Duodenal mucosa (tissue), 2 donors: Measurements from ENCODE around the gene APCDD1.
"Not testable (repeated sequence)": the region's sequence is repeated elsewhere in the genome, so short reads cannot be mapped to it uniquely, and the experiment has no call there.

Experiments
- H3K27ac ChIP-seq: one replicate; pipeline ENCODE4 v1.7.0; 2013; ENCODE audit warnings: low read depth, low read length
- H3K27me3 ChIP-seq, 2 donors: one replicate each; pipeline ENCODE4 v1.7.0; 2013; ENCODE audit warnings: low read length in 2 of 2, control low read depth in 1 of 2; ENCODE audit not compliant: insufficient read depth in 2 of 2, control insufficient read depth in 1 of 2
- H3K36me3 ChIP-seq, 2 donors: one replicate each; pipeline ENCODE4 v1.7.0; 2013; ENCODE audit warnings: low read length in 2 of 2, control low read depth in 1 of 2; ENCODE audit not compliant: insufficient read depth in 2 of 2, control insufficient read depth in 1 of 2
- H3K4me1 ChIP-seq, 2 donors: one replicate each; pipeline ENCODE4 v1.7.0; 2013; ENCODE audit warnings: low read length in 2 of 2, control low read depth in 1 of 2; ENCODE audit not compliant: insufficient read depth in 2 of 2, control insufficient read depth in 1 of 2
- H3K4me3 ChIP-seq, 2 donors: one replicate each; pipeline ENCODE4 v1.7.0; 2013; ENCODE audit warnings: low read length in 2 of 2, low read depth in 1 of 2
- H3K9ac ChIP-seq, 2 donors: one replicate each; pipeline ENCODE4 v1.7.0; 2013; ENCODE audit warnings: low read length in 2 of 2, low read depth in 1 of 2
- H3K9me3 ChIP-seq, 2 donors: one replicate each; pipeline ENCODE4 v1.7.0; 2013; ENCODE audit warnings: low read length in 2 of 2, control low read depth in 1 of 2; ENCODE audit not compliant: control insufficient read depth in 1 of 2

The APCDD1 gene

GRCh38 chr18:10505892-10506291 lies 51.5 kb downstream of the APCDD1 start:
- H3K9me3 ChIP-seq, result peaks cover 2 to 11% of the 10 kb centered on the region in 2 donors
- not testable (repeated sequence) for H3K27me3 ChIP-seq, H3K36me3 ChIP-seq, H3K4me1 ChIP-seq, H3K4me3 ChIP-seq, H3K27ac ChIP-seq, H3K9ac ChIP-seq

GRCh38 chr18:10508591-10508990 lies 54.2 kb downstream of the APCDD1 start:
- Histone ChIP-seq H3K36me3 (no peaks in the 10 kb centered on the region), H3K27me3 (peaks cover 0 to 6% of the 10 kb centered on the region in 2 donors), H3K9me3 (peaks cover 2 to 11% of the 10 kb centered on the region in 2 donors), H3K9ac (no peak overlapping the region), H3K27ac (no peak overlapping the region), H3K4me1 (no peaks in the 10 kb centered on the region), H3K4me3 (no peak overlapping the region)

GRCh38 chr18:10511236-10511635 lies 56.8 kb downstream of the APCDD1 start:
- no peaks in the 10 kb centered on the region for H3K4me1 ChIP-seq
- H3K4me3 ChIP-seq, result no peak overlapping the region
- no peak overlapping the region for H3K27ac ChIP-seq
- H3K9me3 ChIP-seq, result peaks cover 2 to 5% of the 10 kb centered on the region in 2 donors
- H3K27me3 ChIP-seq, result peaks cover 0 to 6% of the 10 kb centered on the region in 2 donors
- H3K36me3 ChIP-seq, result no peaks in the 10 kb centered on the region
- H3K9ac ChIP-seq, result no peak overlapping the region

- no peaks in the 10 kb centered on the region for H3K36me3 ChIP-seq
- H3K9me3 ChIP-seq, result no peaks in the 10 kb centered on the region
- no peak overlapping the region for H3K9ac ChIP-seq
- no peak overlapping the region for H3K27ac ChIP-seq
- H3K27me3 ChIP-seq, result peaks cover 0 to 6% of the 10 kb centered on the region in 2 donors
- H3K4me1 ChIP-seq, result peaks cover 0 to 2% of the 10 kb centered on the region in 2 donors
- H3K4me3 ChIP-seq, result no peak overlapping the region
Observed at GRCh38 chr18:10514082-10514481, 59.6 kb downstream of the APCDD1 start.

GRCh38 chr18:10514601-10515000 lies 60.2 kb downstream of the APCDD1 start:
- no peak overlapping the region for H3K9ac ChIP-seq
- H3K27ac ChIP-seq, result no peak overlapping the region
- H3K4me1 ChIP-seq, result peaks cover 0 to 2% of the 10 kb centered on the region in 2 donors

GRCh38 chr18:10515456-10515855 lies 61.0 kb downstream of the APCDD1 start:
- Histone ChIP-seq H3K36me3 (no peaks in the 10 kb centered on the region), H3K9me3 (no peaks in the 10 kb centered on the region), H3K9ac (no peak overlapping the region), H3K27ac (no peak overlapping the region), H3K27me3 (peaks cover 0 to 6% of the 10 kb centered on the region in 2 donors), H3K4me1 (peaks cover 0 to 2% of the 10 kb centered on the region in 2 donors), H3K4me3 (no peak overlapping the region)

More at GRCh38 chr18:10514601-10515000, 60.2 kb downstream of the APCDD1 start:
- Histone ChIP-seq H3K27me3 (peaks cover 0 to 6% of the 10 kb centered on the region in 2 donors), H3K9me3 (no peaks in the 10 kb centered on the region), H3K4me3 (no peak overlapping the region), H3K36me3 (no peaks in the 10 kb centered on the region)

- peaks cover 0 to 6% of the 10 kb centered on the region in 2 donors for H3K27me3 ChIP-seq
- no peak overlapping the region for H3K4me3 ChIP-seq
- H3K9ac ChIP-seq, result no peak overlapping the region
- no peaks in the 10 kb centered on the region for H3K9me3 ChIP-seq
- no peaks in the 10 kb centered on the region for H3K36me3 ChIP-seq
- peaks cover 0 to 2% of the 10 kb centered on the region in 2 donors for H3K4me1 ChIP-seq
- no peak overlapping the region for H3K27ac ChIP-seq
Observed at GRCh38 chr18:10516078-10516477, 61.6 kb downstream of the APCDD1 start.

GRCh38 chr18:10518595-10519255 lies 64.3 kb downstream of the APCDD1 start:
- Histone ChIP-seq H3K9me3 (no peaks in the 10 kb centered on the region), H3K27me3 (no peaks in the 10 kb centered on the region), H3K4me1 (peaks cover 0 to 2% of the 10 kb centered on the region in 2 donors), H3K27ac (no peak overlapping the region), H3K9ac (no peak overlapping the region), H3K36me3 (no peaks in the 10 kb centered on the region), H3K4me3 (no peak overlapping the region)

GRCh38 chr18:10519366-10519765 lies 64.9 kb downstream of the APCDD1 start:
- Histone ChIP-seq H3K9ac (no peak overlapping the region), H3K27me3 (no peaks in the 10 kb centered on the region), H3K9me3 (no peaks in the 10 kb centered on the region), H3K27ac (no peak overlapping the region), H3K36me3 (no peaks in the 10 kb centered on the region), H3K4me1 (peaks cover 0 to 2% of the 10 kb centered on the region in 2 donors), H3K4me3 (no peak overlapping the region)

- Histone ChIP-seq H3K27me3 (no peaks in the 10 kb centered on the region), H3K9me3 (no peaks in the 10 kb centered on the region), H3K36me3 (no peaks in the 10 kb centered on the region), H3K4me3 (no peak overlapping the region), H3K27ac (no peak overlapping the region), H3K4me1 (peaks cover 0 to 8% of the 10 kb centered on the region in 2 donors), H3K9ac (no peak overlapping the region)
Observed at GRCh38 chr18:10519999-10520935, 65.8 kb downstream of the APCDD1 start.
